ENCODE measurements around the gene CSTF3.

DNA sequence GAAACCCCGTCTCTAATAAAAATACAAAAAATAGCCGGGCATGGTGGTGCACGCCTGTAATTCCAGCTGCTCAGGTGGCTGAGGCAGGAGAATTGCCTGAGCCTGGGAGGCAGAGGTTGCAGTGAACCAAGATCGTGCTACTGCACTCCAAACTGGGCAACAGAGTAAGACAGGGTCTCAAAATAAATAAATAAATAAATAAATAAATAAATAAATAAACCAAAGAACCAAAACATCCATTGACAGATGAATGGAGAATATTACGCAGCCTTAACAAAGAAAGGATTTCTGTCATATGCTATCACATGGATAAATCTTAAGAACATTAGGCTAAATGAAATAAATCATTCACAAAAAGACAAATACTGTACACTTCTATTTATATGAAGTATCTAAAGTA is 11.1 kb upstream of the CSTF3 start:
- TF ChIP-seq, protein P1, sequence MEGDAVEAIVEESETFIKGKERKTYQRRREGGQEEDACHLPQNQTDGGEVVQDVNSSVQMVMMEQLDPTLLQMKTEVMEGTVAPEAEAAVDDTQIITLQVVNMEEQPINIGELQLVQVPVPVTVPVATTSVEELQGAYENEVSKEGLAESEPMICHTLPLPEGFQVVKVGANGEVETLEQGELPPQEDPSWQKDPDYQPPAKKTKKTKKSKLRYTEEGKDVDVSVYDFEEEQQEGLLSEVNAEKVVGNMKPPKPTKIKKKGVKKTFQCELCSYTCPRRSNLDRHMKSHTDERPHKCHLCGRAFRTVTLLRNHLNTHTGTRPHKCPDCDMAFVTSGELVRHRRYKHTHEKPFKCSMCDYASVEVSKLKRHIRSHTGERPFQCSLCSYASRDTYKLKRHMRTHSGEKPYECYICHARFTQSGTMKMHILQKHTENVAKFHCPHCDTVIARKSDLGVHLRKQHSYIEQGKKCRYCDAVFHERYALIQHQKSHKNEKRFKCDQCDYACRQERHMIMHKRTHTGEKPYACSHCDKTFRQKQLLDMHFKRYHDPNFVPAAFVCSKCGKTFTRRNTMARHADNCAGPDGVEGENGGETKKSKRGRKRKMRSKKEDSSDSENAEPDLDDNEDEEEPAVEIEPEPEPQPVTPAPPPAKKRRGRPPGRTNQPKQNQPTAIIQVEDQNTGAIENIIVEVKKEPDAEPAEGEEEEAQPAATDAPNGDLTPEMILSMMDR (conservative IDR thresholded peaks at IDR 0.05) = no peak
- TF ChIP-seq EZH2 (IDR thresholded peaks at IDR 0.05; ENCODE audit: low read depth) = no peak
